ENCODE results near the gene DIAPH3. TPM values are rescaled to one million over a fixed set of nuclear protein-coding genes. Genes with fewer than 3 reads are reported as not detected.

The DIAPH3 gene
- 0.77 and 2.4 TPM in 2 replicates for total RNA-seq

GRCh38 chr13:60163478-60164233 is at the start of gene DIAPH3:
DIAPH3 (minus strand) TSS chr13:60163928; CDS start chr13:60163766, 162 bp downstream.

Other genes with a start within 250 kb of the DIAPH3 start
- 18.8 and 18.9 TPM in 2 replicates for gene TDRD3, start 233.3 kb upstream of the DIAPH3 start, total RNA-seq